Stromal cell of bone marrow (primary cell): ENCODE measurements around the gene PYROXD2.

Experiments used
- DNase-seq: peaks from one replicate; pipeline ENCODE4 v3.0.0-alpha.2; 2012; ENCODE audit warnings: low read depth

PYROXD2 gene

DNA sequence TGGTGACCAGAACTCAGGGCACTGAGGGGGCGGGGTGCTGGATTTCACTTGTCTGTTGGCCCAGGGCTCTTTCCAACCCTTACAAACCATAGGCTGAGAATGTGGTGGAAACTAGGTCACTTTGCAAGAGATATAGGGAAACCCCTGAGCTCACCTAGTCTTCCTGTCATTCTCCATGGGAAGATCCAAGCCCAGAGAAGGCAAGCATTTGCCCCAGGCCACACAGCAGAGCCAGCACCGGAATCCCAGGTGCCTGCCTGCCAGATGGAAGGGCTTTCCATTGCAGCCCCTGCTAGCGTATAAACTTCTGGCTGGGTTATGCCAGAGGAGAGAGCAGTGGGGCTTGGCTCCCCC is 427 bp downstream of the PYROXD2 start:
- no peak for DNase-seq

DNA sequence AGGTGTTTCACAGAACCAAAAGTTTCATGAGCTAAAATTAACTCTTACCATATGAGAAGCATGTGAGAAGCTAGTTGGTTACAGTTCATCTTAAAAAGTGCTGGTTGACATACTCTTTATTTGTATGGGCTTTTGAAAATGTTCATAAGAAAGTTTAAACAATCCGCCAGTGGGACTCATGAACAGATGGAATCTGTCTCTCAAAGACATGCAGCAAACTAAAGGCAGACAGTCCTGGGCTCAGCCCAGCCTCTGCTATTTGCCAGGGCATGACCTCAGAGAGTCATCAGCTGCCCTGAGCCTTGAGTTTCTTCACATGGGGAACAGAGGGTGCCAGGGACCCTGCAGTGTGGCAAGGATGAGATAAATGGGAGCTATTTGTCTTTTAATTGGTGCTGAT is 3.2 kb downstream of the PYROXD2 start:
- no peak for DNase-seq

DNA sequence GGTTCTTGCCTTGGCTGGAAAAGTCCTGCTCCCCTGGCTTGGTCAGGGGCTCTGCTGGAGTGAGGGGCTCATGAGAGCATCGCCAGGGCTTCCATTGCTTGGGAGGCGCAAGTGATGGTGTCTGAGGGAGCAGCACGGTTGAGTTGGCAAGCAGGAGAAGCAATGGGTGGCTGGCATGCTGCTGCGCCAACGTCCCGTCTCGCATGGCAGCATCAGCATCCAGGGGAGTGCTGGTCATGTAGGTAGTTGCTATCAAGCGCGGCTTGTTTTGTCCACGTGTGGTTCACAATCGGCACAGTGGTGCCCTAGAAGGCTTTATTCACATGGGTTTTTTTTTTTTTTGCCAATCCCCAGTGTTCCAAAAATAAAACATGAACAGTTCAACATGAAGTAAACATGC is 3.8 kb downstream of the PYROXD2 start:
- DNase-seq, result no peak

DNA sequence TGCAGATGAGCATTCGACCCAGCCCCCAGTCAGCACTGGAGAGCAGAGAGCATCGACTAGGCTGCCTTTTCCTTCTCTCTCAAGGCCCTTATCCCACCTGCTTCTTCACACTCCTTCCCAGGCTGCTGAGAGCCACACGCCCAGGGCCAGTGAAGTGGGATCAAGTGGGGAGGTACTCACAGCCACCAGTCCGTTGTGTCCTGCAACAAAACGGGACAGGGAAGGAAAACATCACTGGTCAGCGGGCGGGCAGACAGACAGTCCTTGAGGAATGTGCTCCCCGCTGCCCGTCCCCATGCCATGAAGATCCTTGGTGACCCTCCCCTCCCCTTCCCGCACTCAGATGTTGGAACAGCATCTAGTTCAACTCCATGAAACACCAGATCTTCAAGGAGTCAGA is 4.2 kb downstream of the PYROXD2 start:
- no peak for DNase-seq

DNA sequence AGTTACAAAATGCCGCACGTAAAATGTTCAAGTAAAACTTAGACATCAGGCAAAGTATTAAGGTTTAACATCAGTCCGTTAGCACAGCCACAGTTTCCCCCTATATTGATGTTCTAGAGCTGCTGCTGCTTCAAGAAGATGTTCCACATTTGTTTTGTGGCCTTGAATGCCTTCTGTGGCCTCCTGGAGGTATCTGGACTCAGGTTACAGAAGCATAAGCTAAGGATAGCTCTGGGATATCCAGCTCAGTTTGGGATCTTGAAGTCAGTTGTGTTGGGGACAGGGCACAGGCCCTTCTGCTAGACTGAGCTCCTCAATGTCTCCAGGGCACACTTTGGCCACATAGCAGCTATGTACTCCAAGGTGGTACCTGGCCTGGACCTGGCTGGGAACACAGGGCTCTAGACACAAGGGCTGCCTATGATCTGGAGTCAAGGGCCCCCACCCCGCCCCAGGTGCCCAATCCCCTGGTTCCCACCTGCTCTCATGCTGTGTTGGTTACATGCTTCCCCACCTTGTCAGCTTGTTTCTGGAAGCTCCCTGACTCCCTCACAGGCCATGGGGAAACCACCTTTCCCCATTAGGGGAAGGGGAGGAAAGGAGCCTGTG is 4.7 kb downstream of the PYROXD2 start:
- DNase-seq, result no peak

DNA sequence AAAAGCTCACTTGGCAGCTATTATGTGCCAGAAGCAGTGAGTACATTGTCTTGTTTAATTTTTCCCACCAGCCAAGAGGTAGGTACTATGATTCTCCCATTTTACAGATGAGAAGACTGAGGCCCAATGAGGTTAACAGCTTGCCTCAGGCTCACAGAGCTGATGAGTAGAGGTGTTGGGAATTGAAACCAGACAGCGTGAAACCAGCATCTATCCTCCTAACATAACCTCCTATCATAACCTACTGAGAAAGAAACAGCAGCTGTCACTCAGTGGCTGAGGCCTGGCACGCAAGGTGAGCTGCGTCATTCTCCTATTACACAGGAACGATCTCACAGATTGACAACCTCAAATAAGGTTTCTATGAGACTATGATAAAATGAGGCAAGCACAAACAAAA is 6.2 kb downstream of the PYROXD2 start:
- no peak for DNase-seq

DNA sequence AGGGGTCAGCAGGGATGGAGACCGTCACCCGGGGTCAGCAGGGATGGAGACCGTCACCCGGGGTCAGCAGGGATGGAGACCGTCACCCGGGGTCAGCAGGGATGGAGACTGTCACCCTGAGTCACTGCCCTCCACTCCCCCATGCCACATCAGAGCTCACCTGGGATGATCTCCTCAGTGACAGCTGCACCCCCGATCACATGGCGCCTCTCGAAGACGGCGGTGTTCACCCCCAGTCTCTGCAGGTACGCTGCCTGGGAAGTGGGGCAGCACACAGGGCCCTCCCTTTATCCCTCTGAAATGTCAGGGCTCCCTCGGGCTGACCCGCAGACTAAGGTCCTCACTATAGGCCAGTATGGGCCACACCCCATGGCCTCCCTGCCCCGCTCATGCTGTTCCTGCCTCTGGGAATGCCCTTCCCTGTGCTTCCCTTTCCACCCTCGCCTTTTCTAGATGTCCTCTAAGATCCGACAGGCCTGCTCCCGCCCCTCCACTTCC is 7.2 kb downstream of the PYROXD2 start:
- DNase-seq, result no peak

DNA sequence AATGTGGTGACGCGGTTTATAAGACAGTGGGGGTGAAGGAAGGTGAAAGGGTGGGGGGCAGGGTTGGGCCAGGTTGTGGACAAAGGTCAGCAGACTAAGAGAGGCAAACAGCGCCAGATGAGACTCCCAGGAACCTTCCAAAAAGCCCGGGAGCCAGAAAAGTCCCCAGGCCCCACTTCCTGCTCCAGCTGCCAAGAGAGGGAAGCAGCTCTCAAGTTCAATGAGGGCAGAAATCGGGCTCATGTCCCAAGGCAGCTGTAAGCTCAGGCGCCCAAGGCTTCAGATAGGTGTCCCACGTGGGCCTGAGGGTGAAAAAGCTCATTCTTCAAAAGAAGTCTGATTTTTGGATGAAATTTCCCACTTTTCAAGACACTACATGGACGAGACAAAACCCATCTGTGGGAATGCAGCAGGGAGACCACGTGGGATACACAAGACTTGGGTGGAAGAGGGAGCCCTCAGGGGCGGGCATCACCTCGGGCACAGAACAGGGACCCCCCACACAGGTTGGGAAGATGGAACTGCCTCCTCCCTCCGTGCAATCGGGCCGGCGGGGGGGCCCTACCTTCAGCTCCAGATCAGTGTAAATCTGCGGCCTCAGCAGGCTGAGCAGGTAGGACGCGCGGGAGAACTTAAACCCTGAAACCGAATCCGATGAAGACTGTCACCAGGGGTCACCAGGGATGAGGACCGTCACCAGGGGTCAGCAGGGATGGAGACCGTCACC is 7.8 kb downstream of the PYROXD2 start:
- DNase-seq, result no peak

DNA sequence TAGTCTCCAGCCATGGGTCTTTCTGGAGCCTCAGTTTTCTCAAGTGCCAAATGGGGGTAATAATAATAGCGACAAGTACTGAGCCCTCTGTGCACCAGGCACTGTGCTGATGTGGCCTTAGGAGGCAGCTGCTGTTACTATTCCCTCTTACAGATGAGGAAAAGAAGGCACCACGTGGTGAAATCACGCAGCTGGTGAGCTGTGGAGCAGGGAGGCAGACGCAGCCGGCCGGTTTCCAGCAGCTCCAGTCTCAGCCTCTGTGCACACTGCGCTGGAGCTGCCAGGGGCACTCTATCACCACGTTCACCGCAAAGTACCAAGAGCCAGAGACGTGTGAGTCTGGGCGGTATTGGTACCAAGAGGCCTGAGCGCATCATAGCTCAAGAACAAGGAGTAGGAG is 9.6 kb downstream of the PYROXD2 start:
- DNase-seq, result no peak

DNA sequence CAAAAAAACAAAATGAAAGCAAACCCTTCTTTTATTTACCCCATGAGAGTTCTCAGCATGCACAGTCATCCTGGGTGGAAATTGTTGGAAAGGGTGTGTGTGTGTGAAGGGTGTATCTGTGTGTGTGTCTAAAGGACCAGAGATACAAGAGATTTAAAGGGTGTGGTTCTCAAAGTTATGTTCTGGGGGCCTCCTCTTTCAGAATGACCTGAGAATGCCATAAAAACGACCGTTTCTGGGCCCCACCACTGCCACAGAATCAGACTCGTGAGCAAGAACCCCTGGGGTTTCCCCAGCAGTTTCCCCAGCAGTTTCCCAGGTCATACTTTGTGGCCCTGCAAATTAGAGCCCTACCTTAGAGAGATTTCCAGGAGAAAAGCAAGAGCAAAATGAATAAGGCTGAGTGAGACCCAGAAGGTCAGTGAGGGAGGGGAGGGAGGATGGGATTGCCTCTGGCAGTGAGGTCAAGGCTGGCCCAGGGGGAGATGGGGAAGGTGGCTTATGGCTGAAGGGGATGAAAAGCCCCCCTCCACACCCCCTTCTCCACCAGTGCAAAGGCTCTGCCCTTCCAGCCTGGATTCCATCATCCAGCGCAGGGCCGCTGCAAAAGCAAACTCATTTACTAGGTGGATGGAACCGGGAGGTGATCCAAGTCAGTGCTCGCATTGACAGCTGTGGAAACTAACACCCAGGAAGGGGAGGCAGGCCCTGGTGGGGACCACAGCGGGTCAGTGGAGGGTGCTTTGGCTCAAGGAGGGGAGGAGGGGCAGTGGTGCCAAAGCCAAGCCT is 10.2 kb downstream of the PYROXD2 start:
- peak; percentile 68 for DNase-seq

DNA sequence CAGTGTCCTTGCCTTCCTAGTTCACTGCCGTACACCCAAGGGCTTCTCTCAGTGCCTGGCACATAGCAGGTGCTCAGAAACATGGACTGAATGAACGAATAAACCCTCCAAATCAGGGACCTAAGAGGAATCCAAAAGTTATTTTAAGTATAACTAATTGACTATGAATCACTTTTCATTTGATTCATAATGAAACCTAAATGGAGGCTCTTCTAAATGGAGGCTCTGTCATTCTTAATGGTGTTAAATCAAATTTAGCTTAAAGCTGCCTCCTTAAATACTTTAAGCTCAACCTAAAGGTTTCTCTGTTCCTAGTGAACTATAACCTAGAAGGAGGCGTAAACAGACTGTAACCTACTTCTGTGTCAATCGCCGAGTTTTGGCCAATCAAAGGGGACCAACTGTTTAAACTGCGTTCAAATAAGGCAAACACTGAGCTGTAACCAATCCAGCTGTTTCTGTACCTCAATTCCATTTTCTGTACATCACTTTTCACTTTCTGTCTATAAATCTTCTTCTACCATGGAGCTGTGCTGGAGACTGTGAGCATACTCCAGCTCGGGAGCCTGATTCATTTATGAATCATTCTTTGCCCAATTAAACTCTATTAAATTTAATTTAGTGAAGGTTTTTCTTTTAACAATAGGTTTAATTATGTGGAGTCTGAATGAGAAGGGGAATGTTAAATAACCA is 11.0 kb downstream of the PYROXD2 start:
- peak; percentile 34 for DNase-seq

DNA sequence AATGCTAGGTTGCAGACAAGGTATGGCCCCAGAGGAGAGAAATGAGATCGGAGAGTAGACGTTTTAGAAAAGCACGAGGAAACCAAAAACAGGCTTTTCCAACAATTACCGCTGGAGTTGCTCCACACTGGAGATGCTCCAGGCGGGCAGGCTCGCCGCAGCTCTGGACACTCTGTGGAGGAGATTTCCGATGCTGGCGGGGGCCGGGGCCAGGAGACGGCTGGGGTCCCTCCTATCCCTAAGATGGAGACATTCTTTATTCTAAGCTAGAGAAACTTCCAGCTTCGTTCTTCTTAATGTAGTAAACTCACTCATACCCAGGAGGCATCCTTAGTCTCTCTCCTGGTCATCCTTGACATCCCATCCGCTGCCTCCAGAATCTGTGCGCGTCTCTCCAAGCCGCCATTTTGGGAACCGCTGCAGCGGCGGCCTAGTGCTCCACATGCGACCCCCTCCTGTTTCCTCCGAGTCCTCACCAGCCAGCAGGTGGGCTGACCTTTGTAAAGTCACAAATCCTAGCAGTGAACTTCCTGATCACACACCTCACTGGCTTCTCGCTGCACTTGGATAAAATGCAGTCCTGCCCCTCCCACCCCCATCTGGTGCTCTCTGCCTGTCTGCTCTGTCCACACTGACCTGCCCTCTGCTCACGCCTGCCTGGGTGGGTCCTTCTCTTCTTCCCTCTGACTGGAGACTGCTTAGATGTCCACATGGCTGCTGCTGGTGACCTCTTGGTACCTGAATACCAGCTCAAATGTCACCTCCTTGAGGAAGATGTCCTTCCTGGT is 11.9 kb downstream of the PYROXD2 start:
- DNase-seq, result no peak

DNA sequence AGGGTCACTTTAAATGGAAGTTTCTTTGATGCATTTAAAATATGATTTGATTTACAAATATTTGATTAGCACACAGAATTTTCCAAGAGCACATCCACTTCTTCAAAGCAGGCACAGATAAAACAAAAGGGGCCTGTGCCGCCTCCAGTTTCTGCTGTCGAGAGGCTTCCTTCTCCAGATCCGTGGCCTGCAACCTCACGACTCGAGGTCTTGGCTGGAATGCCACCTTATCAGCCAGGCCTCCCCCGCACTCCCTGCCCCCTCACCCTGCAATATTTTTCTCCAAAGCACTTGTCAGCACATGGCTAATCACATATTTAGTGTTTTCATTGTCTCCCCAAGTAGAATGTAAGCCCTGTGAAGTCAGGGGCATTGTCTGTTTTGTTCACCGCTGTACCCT is 12.5 kb downstream of the PYROXD2 start:
- DNase-seq, result no peak

DNA sequence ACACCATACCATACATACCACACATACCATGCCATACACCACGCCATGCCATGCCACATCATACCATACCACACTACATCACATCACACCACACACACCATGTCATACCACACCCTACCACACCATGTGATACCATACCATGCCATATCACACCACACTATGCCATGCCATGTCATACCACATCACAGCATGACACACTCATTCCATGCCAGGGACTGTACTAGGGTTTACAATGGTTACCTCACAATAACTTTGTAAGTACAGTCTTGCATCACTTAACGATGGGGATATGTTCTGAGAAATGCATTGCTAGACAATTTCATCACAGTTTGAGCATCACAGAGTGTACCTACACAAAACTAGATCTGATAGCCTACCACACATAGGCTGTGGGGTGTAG is 14.5 kb downstream of the PYROXD2 start:
- DNase-seq, result no peak

DNA sequence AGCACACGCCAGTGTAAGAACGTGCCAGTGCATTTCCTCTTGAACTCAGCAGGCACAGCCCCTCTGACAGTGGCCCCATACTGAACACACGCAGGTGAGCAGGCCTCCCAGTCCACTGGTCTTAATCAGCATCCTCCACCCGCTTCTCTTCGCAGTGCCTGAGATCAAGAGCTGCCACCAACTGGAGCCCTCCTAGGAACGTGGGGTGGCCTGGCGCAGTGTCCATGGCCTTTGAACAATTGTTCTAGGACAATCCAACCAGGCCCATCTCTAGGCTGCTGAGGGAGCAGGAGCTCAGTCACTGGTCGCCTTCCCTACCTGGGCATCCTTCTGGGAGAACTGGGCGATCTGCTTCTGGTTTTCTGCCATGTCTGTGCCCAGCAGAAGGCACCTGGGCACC is 15.2 kb downstream of the PYROXD2 start:
- DNase-seq, result no peak

DNA sequence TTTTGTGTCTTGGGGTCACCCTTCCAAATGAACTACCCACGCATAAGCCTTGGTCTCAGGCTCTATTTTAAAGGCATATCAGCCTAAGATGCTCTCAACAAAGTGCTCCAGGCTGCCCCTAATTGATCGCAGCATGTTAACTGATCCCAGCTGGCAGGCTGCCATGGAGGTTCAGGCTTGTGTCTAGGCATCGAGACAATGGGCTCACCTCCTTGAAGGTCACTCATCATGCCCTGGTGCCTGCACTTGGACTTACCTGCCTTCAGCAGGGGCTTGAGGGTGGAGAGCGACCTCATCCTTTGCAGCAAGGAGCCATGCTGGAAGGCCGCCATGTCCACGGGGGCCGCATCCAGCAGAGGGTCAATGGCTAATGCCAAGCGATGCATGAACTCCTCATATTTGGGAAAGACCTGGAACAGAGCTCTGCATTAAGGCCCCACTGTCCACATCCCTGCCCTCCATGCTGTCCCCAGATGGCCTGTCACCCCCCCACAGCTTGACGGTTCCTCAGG is 17.8 kb downstream of the PYROXD2 start:
- DNase-seq, result no peak

DNA sequence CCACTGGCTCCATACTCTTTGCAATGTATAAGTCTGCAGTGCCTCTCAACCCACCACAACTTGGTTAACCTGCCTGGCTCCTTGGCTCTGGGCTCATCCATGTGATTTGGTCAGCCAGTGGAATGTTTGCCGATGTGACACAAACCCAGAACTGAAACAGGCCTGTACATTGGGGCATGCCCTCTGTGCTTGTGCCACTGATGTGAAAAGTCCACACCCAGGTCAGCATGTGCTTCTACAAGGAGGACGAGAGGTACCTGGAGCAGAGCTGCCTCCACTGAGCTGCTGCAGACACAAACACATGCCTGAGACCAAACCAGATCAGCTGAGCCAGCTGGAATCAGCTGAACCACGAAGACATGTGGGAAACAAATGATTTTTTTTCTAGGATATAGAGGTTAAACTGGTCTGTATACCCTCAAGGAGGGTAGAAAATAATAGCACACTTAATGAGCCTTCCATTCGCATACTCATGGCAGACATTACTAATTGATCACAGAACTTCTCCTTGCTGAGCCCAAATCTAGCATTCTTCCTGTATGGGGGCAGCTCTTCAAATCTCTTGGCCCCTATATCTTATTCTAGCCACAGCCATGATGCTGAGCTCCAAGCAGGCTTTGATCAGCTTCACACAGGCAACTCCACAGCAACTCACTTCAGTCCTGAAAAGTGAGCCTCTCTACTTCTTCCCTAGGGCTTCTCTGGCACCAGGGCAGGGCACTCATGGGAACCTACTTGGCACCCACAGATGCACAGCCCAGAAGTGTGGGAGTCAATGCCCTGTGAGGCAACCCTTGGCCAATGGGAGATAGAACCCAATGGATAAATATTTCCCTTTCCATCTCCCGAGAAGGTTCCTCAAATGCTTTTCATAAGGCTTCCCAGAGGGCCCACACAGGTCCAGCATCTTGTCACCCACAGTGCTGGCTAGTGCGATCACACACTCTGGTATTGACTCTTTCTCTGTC is 18.6 kb downstream of the PYROXD2 start:
- no peak for DNase-seq

DNA sequence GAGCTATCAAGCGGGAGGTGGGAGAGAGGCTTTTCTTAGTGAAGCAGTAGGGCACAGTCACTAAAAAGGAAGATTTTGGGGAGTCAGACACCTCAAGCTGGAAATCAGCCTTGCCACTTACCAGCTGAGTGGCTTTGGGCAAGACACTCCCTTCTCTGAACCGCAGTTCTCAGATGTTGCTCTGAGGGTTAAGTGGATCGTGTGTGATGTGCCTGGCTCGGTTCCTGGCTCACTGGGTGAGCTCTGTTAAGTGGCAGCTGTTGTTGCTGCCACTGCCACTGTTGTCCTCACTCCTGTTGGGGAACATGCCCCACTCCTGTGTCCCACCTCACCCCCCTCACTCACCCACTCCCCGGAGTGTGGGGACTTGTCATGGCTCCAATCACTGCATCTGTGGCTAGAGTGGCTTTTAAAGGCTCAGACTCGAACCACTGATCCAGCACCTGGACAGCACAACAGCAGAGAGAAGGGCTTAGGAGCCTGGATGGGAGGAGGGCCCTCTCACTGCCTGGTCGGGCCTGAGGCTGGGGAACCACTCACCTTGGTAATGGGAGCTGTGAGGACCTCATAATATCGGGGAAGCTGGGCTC is 20.0 kb downstream of the PYROXD2 start:
- no peak for DNase-seq

DNA sequence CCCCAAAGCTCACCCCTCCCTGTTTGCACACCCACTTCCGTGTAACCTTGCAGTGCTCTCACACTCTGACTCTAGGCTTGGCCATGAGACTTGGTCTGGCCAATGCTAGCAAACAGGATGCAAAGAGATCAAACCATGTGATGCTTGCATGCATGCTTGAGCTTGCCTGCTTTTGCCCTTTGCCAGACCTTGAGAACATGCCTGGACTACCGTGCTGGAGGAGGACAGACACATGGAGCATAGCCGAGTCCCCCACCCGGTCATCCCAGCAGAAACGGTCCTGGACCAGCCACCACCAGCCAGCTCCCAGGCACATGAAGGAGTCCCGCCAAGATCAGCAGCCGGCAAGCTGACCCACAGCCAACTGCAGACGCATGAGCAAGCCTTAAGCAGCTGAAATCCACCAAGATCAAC is 23.4 kb downstream of the PYROXD2 start:
- no peak for DNase-seq

DNA sequence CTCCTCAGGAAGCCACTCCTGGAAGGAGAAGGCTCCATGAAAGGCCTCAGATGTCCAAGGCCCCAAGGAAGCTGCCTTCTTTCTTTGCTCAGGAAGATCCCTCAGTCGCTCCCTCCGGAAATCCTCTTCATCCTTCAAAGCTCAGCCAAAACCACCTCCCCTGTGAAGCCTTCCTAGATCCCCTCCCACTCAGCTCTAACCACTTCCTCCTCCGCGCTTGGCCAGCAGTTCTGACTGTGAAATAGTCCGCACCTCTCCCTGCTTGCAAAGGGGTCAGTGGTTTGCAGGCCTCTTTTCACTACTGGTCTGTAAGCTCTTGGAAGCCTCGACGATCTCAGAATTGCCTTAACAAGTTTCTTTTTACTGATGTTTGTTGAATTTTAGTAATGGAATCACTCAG is 23.9 kb downstream of the PYROXD2 start:
- no peak for DNase-seq
